Forelimb muscle (tissue), 1 donor: Measurements from ENCODE around the gene GABRG3. TPM values are rescaled to one million over a fixed set of nuclear protein-coding genes. Genes with fewer than 3 reads are reported as not detected.
A peak's percentile ranks its signal among the peaks of the same experiment; 100 is the strongest.

Experiments used
- DNase-seq: peaks from one replicate; pipeline ENCODE4 v3.0.0-alpha.2; 2013; ENCODE audit warnings: low read depth
- polyA plus RNA-seq: library from polyadenylated mRNA; unstranded; fragments of 120-200 nt; gene quantifications from one replicate; pipeline ENCODE4 v1.2.1, GENCODE V29; 2013; ENCODE audit not compliant: insufficient read length

Gene GABRG3
- polyA plus RNA-seq, result 0.22 TPM

DNA sequence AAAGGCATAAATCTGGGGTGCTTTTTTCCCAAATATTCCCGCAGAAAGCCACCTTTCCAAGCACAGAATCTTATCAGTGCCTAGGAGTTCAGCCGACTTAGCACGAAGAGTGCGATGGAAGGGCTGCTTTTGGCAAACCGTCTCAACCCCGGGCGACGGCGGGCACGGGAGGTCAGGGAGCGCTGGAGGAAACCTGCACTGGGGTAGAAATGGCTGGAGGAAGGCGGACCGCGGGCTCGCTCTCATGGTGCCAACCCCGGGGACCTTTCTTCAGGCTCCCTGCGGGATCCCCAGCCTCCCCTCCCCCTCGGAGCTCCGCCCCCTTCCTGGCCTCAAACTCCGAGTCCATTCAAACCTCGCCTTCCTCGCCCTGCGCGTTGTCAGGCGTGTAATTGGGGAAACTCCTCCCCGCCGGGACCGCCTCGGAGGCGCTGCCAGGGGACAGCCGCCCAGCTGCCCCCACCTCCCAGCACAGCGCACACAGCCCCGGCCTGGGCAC lies at the start of gene GABRG3:
GABRG3 (plus strand) TSS at position 470 of the 499 bp plus-strand sequence.
- DNase-seq, result no peak

DNA sequence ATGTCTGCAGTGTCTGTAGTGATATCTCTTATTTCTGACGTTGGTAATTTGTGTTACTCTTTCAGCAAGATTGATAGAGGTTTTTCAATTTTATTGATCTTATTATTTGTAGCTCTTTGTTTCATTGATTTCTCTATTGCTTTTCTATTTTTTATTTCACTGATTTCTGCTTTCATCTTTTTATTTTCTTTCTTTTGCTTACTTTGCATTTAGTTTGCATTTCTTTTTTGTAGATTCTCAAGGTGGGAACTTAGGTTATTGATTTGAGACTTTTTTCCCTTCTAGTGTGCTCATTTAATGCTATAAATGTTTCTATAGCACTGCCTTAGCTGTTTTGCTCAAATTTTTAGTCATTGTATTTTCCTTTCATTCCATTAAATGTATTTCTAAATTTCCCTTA lies 49.5 kb upstream of the GABRG3 start:
- DNase-seq, result no peak

DNA sequence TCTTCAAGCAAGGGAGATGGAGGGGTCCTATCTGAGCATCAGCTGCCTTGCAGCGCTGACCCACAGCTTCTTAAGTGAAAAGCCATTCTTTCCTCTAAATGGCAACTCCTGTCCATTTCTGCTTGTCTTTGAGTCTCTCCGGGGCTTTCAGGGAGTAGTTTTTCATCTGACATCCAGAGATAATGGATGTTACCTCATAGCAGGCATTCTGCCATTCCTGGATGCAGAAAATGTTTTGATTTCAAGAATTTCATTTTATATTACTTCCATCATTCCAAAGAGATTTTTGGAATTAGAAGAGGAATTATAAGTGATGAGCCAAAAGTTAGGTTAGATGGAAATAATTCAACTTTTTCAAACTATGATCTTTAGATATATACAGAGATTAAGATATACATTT lies 44.9 kb upstream of the GABRG3 start:
- no peak for DNase-seq

DNA sequence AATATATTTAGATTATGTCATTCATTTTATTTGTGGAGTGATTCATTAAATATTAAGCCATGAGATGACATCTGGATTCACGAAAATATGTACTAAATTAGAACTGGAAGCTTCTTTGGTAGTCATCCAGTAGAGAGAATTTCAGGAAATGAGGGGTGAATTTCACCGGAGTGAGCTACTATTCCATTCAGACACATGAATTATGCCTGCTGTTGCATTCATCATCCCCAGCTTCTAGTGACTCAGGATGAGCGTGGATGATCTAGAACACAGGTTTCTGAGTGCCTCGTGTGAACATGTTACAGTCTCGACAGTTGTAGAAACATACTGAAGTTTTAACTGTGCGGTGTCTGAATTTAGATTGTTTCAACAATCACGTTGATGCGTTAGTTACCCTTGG lies 42.9 kb upstream of the GABRG3 start:
- DNase-seq, result no peak

DNA sequence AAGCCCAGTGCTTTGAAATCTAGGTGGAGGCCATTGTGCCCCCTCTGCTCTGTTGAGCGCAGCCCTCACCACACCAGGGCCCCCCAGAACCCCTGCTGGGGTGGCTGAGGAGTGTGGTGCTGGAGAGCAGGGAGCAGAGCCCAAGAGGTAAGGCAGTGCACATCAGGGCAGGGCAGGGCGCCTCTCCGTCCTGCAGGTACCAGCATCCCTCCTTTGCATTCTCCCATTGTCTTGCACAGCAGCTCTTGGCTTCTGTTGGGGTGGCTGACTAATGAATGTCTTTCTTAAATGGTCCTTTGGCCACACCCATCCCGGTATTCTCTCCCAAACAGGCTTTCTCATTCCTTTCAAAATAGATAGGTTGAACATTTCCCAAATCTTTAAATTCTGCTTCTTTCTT lies 41.4 kb upstream of the GABRG3 start:
- DNase-seq, result no peak

DNA sequence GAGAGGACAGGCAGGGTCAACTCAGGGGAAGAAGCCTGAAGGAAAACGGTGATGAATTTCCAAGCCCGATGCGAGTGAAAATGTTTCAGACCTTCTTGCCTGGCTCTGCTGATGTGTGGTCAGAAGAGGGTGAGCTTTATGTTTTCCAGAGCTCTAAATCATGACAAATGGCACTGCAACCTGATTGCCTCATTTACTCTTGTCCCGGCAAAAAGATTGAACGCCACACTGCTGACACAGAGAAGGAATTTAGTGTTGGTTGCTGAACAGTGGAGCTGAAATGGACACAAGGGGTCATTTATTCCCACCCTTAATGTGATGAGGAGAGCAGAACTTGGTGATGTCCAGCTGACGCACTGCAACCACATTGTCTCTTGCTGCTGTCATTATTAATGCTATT lies 36.1 kb upstream of the GABRG3 start:
- DNase-seq, result no peak

DNA sequence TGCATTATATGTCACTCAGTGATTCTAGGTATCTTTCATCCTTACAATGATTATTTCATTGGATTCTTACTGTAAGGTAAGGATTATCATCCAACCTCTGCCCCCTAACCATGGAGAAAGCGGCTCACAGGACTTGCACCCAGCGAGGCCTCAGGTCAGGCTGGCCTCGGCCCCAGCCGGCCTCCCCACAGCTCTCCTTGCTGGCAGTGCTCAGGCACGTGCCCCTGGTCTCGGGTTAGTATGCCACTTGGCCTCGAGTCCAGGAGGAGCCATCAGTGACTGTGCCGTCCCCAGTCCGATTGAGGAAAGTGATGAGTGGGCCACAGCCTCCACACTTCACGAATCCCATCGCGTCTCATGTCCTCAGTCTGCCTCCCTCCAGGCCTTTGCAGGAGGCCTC lies 35.7 kb upstream of the GABRG3 start:
- DNase-seq, result no peak

DNA sequence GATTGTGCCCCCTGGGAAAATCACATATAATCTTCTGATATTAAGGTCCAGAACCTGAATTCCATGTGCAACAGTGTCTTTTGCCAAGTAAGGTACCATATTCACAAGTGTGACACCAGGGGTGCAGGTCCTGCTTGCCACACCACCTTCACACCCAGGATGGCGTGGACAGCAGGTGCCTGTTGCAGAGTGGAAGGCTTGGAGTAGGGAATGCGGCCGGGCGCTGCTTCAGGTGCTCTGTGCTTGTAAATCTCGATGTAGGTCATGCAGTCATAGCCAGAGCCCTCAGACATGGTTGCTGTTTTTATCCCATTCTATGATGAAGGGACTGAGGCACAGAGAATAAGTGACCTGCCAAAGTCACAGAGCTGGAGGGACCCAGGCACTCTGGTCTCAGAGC lies 34.5 kb upstream of the GABRG3 start:
- DNase-seq, result no peak

DNA sequence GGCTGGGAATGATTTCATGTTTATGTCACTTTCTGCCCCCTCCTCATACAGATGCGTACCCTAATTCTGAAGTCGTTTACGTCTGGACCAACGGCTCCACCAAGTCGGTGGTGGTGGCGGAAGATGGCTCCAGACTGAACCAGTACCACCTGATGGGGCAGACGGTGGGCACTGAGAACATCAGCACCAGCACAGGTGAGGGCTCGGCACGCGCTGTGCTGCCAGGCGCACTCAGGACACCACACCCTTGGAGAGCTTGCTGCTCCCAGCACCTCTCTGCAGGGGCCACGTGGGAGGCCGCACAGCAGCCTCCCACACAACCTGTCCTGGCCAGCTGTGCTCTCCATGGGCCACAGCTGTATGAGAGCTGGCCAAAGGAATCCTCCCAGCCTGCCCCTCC lies 33.8 kb upstream of the GABRG3 start:
- DNase-seq, result no peak

DNA sequence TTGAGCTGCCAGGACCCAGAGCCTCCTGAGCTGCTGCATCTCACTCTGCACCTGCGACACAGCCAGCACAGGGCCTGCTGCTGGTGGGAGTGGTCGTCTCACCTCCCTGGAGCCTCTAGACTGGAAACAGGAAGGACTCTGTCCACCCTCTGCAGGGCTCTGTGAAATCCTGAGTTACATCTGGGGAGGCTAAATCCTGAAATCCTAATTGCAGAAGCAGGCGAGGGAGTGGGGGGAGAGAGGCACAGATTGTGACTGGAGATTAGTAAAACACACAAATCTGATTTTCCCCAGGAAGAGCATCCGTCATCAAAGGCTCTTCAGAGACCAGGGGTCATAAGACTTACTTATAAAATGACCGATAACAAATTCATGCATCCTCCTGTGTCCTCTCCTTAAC lies 31.6 kb upstream of the GABRG3 start:
- DNase-seq, result no peak

DNA sequence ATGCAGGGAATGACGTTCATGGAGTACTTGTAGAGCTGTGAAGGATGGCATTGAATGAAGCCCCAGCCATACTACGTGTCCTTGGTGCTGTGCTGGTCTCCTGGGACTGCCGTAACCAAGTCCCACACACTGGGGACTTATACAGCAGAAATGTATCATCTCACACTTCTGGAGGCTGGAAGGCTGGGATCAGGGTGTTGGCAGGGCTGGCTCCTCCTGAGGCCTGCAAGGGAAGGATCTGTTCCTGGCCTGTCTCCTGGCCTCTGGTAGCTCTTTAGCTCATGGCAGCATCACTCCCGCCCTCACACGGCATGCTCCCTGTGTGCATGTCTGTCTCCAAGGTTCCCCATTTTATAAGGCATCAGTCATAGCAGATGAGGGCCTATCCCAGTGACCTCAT lies 29.5 kb upstream of the GABRG3 start:
- DNase-seq, result no peak

DNA sequence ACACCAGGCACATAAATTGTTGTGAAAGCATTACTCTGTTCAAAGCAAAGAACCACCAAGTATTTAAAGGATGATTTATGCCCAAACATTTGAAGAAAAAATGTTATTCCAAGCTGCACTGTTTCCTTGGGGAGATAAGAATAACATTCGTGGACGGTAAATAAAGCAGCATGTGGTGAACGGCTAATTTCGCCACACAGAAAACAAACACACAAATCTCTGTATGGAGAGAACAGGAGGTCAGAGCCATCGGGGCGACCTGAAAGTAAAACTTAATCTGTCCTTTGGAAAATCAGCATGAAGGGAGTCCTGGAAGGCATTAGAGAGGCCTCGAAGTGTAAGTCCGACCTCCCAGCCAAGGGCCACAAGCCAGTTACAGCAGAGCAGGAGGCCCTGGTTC lies 27.1 kb upstream of the GABRG3 start:
- DNase-seq, result no peak

DNA sequence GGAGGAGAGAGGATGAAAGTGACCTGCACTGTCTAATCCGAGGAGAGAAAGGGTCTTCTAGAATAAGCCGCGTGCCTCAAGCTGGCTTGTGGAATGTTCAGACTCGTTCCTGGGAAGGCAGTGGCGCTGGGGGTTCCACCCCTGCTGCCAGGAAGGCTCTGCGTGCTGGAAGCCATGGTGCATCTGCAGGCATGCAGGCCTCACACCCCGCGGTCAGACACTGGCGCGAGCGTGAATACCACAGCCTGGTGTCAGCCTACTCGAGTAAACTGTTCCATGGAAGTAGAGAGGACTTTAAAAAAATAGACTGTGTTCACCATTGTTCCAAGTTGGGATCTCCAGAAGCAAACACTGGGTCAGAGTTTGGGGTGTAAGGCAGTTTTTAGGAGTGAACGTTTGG lies 25.9 kb upstream of the GABRG3 start:
- no peak for DNase-seq

DNA sequence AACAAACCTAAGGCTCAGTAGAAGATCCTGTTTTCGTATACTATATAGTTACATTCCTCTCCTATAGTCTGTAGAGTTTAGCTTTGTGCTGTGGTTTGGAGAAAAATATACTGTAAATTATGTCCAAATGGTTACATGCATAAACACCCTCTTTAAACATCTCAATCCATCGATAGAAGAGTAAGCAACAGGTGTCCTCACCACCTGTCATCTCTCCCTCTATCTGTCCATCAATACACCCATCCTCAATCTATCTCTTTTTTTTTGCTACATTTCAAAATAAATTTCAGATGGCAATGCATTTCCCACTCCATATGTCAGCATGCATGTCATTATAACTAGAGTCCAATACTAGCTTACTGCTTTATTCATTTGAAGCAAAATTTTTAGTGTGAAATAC lies 21.0 kb upstream of the GABRG3 start:
- no peak for DNase-seq

DNA sequence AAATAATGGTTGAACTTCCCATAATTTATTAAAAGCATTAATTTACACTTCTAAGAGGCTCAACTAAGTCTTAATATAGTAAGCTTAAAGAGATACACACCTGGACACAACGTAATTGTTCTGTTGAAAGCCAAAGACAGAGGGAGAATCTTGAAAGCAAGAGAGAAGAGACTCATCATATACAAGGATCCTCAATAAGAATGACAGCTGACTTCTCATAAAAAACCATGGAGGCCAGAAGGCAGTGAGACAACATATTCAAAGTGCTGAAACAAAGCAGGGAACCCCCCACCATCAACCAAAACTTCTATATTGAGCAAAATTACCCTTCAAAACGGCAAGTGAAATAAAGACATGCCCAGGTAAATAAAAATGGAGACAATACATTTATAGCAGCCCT lies 16.6 kb upstream of the GABRG3 start:
- no peak for DNase-seq

DNA sequence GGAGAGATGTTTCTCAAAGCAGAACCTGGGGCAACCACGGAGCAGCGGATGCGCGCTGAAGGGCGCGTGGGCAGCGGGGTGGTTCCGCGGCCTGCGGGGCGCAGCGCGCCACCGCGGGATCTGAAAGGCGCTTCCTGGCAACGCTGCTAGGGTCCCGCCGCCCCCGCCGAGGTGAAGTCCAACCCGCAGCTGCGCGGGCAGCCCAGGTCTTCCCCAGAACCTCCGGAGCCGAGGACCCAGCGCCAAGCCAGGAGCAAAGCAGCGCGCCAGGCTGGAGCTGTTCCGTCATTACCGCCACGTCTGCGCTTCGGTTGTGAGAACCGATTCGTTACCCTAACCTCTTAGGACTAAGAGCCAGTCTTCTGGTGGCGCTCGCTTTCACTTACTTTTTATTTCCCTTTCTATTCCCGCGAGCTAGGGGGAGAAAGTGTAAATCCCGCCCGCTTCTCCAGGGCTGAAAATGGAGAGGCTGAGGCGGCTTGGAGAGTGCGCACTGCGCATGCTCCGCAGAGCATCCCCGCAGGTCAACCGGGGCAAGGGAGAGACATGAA lies 3.2 kb upstream of the GABRG3 start:
- DNase-seq, result no peak

DNA sequence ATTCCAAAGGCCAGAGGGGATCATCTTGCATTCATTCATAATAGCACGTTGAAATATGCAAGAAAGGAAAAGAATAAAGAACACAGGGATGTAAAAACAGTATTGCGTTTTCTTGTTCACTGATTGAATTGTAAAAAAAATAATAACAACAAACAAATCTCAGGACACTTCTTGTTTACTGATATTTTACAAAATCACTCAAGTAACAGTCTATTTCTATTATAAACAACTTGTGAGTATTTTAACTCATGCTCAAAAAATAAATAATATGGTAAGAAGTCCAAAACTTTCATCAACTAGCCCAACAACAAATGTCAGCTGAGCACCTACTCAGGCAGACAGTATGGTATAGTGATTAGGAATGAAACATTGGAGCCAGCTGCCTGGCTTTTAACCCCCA lies 2.2 kb upstream of the GABRG3 start:
- no peak for DNase-seq

DNA sequence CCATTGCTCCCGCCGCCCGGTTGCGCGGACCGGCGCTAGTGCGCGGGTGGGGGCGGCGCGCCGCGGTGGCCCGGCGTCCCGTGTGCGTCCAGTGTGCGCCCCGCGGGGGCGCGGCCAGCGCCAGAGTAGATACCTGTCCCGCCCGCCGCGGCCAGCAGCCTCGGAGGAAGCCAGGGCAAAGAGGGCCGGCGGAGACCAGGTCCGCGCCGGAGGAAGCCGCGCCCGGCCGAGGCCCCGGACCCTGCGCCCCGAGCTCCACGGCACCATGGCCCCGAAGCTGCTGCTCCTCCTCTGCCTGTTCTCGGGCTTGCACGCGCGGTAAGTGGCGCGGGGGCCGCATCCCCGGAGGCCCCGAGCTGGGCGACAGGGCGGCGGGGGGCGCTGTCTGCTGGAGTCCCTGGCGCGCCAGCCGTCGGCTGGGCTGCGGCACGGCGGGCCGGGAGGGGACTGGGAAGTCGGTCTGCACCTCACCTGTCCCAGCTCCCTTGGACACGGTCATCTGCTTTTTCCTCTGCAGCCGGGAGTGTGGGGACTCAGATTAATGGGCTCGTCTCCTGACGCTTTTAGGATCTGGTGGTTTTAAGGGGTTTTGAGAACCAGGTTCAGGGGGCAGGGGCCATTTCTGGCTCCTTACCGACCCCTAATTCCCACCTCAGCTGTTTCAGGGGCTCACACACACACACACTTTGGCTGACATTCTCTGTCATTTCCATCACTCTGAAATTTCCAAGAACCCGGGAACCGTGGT lies 464 bp downstream of the GABRG3 start:
- no peak for DNase-seq

DNA sequence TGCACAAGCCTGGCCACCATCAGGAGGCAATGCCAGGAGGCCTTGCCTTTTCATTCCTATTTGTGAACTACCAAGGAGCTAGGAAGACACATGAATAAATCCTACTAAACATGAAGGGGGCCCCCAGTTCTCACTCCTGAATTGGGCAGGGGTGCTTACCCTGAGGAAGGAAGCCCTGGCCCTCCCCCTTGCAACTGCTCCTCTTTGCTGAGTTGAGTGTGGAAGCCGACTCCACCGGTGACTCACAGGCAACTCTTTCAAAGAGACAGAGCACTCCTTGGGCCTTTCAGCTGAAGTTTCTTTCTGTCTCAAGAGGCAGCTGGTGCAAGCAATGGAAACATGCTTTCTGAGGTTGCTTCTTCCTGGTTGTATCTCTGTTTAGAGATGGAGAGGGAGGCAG lies 1.7 kb downstream of the GABRG3 start:
- no peak for DNase-seq

DNA sequence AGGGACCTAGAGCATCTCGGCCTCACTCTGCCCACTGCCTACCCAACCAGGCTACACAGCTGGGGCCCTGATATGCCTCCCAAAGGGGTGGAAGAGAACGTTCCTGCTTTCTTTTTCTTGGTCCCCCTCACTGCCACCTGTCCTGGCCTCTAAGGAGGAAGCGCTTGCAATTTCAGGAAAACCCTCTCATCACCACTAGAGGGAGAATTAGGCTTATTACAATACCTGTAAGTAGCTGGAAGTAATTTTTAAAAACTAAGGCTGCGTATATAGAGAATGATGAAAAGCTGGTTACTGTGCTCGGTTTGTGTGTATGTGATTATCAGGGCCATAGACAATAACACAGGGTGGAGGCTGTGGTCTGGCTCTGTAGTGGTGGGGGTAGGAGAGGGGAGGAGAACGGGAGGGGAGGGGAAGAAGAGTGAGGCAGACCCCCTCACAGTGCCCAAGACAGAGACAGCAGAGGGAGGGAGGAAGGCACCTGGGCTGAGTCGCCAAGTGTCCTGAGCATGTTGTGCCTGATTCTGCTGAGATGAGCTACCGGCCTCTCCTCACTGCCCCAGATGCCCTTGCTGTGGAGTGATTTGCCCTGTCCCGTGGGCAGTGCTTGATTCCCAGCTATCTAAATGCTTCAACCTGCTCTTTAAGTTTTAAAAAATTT lies 3.3 kb downstream of the GABRG3 start:
- DNase-seq, result peak; percentile 8

DNA sequence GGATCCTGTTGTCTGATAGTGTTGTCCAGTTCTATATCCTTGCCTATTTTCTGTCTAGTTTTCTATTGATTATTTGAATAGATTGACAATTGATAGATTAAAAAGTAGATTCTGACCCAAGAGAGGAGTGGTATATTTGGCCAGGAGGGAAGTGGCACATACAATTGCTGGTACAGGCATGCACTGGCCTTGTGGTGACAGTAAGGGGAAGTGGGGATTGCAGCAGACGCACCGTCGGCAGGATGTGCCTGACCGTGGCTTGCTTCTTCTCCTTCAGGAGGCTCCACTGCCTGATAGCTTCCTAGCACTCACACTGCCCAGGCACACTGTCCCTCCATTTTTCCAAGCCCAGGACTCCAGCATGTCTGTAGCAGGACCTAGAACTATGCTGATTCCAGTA lies 10.5 kb downstream of the GABRG3 start:
- no peak for DNase-seq

DNA sequence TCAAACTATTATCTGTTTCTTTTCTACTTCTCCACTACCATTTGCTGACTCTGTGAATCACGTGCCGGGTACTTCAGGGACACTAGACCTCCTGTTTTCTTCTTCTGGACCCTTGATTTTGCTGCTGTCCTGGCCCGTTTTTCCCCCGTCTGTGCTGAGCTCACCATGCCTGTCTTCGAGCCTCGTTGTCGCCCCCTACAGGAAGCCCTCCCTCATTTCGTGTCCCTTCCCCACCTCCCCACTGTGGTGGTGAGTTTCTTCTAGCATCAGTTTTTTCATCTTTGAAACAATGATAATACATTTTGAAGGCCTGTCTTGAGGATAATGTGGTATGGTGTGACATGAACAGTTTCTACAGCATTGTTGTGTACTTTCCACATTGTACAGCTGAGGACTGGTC lies 12.8 kb downstream of the GABRG3 start:
- no peak for DNase-seq

DNA sequence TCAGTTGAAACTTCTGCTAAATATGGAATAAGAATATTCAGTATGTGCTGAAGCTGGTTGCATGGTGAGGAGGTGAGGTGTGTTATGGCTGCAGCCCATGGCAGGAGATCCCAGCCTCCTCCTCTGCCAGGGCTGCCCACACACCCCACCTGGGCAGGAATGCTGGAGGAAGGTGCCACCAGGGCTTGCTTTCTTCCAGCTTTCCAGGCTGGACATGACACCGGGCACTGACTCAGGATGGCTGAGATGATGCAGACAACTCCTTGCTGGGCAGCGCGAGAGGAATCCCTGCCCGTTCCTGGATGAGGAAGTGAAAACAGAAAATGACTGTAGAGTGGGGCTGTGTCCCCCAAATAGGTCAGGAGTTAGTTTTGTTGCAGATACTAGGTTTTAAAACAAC lies 14.1 kb downstream of the GABRG3 start:
- DNase-seq, result no peak
